ENCODE results near the gene BTBD16. TPM values are rescaled to one million over a fixed set of nuclear protein-coding genes. Genes with fewer than 3 reads are reported as not detected.

BTBD16 gene
- total and polyA plus RNA-seq, 2 donors (not counting 3 experiments of a cell fraction or from before 2014, with no cell fraction given), result 0.04 TPM; not detected in 1

- ChIA-PET CTCF (no interaction called here), POLR2A (no interaction called here)
- Histone ChIP-seq H3K9me3 (replicated peaks; ENCODE audit: control insufficient read depth, insufficient read depth, low read length) (no peaks in the 10 kb centered on the region), H3K9ac (replicated peaks; ENCODE audit: extremely low read depth, insufficient read depth, low read length) (no peak overlapping the region), H3K4me2 (ENCODE audit: insufficient read depth, low read length) (no peak overlapping the region), H3K79me2 (ENCODE audit: control insufficient read depth, insufficient read depth, low read length) (no peaks in the 10 kb centered on the region), H3K9me1 (replicated peaks; ENCODE audit: control insufficient read depth, extremely low read depth, insufficient read depth, low read length) (no peaks in the 10 kb centered on the region), H3K4me1 (ENCODE audit: control insufficient read depth, extremely low read depth, insufficient read depth, low read length) (no peaks in the 10 kb centered on the region), H2AFZ (ENCODE audit: low read depth, low read length) (no peak overlapping the region), H3K27ac (ENCODE audit: insufficient read depth, low read depth, low read length) (no peak overlapping the region), H3K27me3 (ENCODE audit: control insufficient read depth in 2 of 2, insufficient read depth in 2 of 2, low read length in 2 of 2) (no peaks in the 10 kb centered on the region), H3K4me3 (replicated peaks in 1 of 3; ENCODE audit: insufficient read depth in 1 of 3, low read depth in 1 of 3, low read length in 3 of 3) (no peak overlapping the region), H3K36me3 (ENCODE audit: control insufficient read depth in 2 of 2, extremely low read depth in 1 of 2, insufficient read depth in 2 of 2, low read length in 2 of 2) (peaks cover 3 to 10% of the 10 kb centered on the region in 2 experiments), H4K20me1 (replicated peaks; ENCODE audit: control insufficient read depth, extremely low read depth, insufficient read depth, low read length) (no peaks in the 10 kb centered on the region)
- BruUV-seq (replicated peaks), result no TSS peak
- dilution Hi-C loops (cut with MboI; ENCODE audit: extremely low pct_ligation_motif_present, low sequenced_read_pairs), result no loop called here
- no peak for TF ChIP-seq MYC (IDR thresholded peaks at IDR 0.05; ENCODE audit: low read depth, low read length)
- TF ChIP-seq POLR2A (IDR thresholded peaks at IDR 0.05; ENCODE audit: low read depth, low read length), result no peak
- no peak for TF ChIP-seq POLR2AphosphoS5 (IDR thresholded peaks at IDR 0.05; ENCODE audit: insufficient read depth, low read depth, low read length)
- TF ChIP-seq FOS (IDR thresholded peaks at IDR 0.05; ENCODE audit: borderline replicate concordance, insufficient read depth, low read length), result no peak
- TF ChIP-seq EZH2 (IDR thresholded peaks at IDR 0.05; ENCODE audit: borderline replicate concordance, low read depth, low read length, severe bottlenecking), result no peak
- TF ChIP-seq JUN (IDR thresholded peaks at IDR 0.05; ENCODE audit: borderline replicate concordance, insufficient read depth, insufficient read length, low read depth), result no peak
- FAIRE-seq, result no peak
- no peak for DNase-seq (ENCODE audit: low read depth, low spot score)
- intact Hi-C loops (cut with micrococcal nuclease), result no loop called here
These were observed 29.3 kb upstream of the BTBD16 start for GRCh38 chr10:122241836-122242235.

DNA sequence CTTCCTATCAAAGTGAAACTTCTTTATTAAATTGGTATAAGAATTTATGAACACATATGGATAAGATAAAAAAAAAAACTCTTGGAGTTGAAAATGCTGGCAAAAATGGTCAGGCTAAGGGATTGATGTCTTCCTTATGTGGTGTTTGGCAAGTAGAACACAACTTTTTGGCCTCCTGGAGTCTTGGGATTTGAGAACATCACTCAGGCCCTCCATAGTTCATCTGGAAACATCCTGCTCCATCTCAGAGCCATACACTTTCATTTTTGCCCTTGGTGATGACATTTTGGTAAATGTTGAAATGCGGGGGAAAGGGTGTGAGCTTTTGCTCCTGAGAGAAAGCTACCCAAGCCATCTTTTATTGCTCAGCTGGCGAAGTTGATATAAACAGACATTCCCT is 27.5 kb upstream of the BTBD16 start:
- Histone ChIP-seq H3K9me3 (replicated peaks; ENCODE audit: control insufficient read depth, insufficient read depth, low read length) (no peaks in the 10 kb centered on the region), H3K9me1 (replicated peaks; ENCODE audit: control insufficient read depth, extremely low read depth, insufficient read depth, low read length) (no peaks in the 10 kb centered on the region), H3K4me3 (replicated peaks in 1 of 3; ENCODE audit: insufficient read depth in 1 of 3, low read depth in 1 of 3, low read length in 3 of 3) (no peak overlapping the region), H3K4me1 (ENCODE audit: control insufficient read depth, extremely low read depth, insufficient read depth, low read length) (no peaks in the 10 kb centered on the region), H3K36me3 (ENCODE audit: control insufficient read depth in 2 of 2, extremely low read depth in 1 of 2, insufficient read depth in 2 of 2, low read length in 2 of 2) (peaks cover 3 to 6% of the 10 kb centered on the region in 2 experiments), H3K9ac (replicated peaks; ENCODE audit: extremely low read depth, insufficient read depth, low read length) (no peak overlapping the region), H3K27ac (ENCODE audit: insufficient read depth, low read depth, low read length) (no peak overlapping the region), H2AFZ (ENCODE audit: low read depth, low read length) (no peak overlapping the region), H3K79me2 (ENCODE audit: control insufficient read depth, insufficient read depth, low read length) (no peaks in the 10 kb centered on the region), H3K4me2 (ENCODE audit: insufficient read depth, low read length) (no peak overlapping the region), H4K20me1 (replicated peaks; ENCODE audit: control insufficient read depth, extremely low read depth, insufficient read depth, low read length) (no peaks in the 10 kb centered on the region), H3K27me3 (ENCODE audit: control insufficient read depth in 2 of 2, insufficient read depth in 2 of 2, low read length in 2 of 2) (no peaks in the 10 kb centered on the region)
- no peak for TF ChIP-seq JUN (IDR thresholded peaks at IDR 0.05; ENCODE audit: borderline replicate concordance, insufficient read depth, insufficient read length, low read depth)
- no peak for TF ChIP-seq GATA2 (IDR thresholded peaks at IDR 0.05; ENCODE audit: insufficient read depth, insufficient read length, low read depth, low read length)
- no peak for TF ChIP-seq POLR2AphosphoS5 (IDR thresholded peaks at IDR 0.05; ENCODE audit: insufficient read depth, low read depth, low read length)
- no peak for TF ChIP-seq EZH2 (IDR thresholded peaks at IDR 0.05; ENCODE audit: borderline replicate concordance, low read depth, low read length, severe bottlenecking)
- no peak for TF ChIP-seq CTCF (IDR thresholded peaks at IDR 0.05; ENCODE audit: extremely low read depth in 1 of 2, insufficient read depth in 1 of 2, low read depth in 1 of 2, low read length in 2 of 2)
- CTCF ChIA-PET, result interaction anchor here (2.1 kb wide), 1 partner anchor 25 kb away, joined by 6 read pairs; no protein-coding TSS in a partner anchor
- FAIRE-seq (no peak), DNase-seq (ENCODE audit: low read depth, low spot score) (no peak)
- POLR2A ChIA-PET, result no interaction called here
- BruUV-seq (replicated peaks), result no TSS peak
- intact Hi-C loops (cut with micrococcal nuclease), result no loop called here
- dilution Hi-C loops (cut with MboI; ENCODE audit: extremely low pct_ligation_motif_present, low sequenced_read_pairs), result no loop called here
